ENCODE data around the gene LEP.

LEP gene

GRCh38 chr7:128251337-128251736, 10.3 kb downstream of the LEP start:
- DNase-seq, result no peak

- DNase-seq, result no peak
These were observed 12.6 kb downstream of the LEP start for GRCh38 chr7:128253701-128254100.

- DNase-seq, result no peak
These were observed 13.4 kb downstream of the LEP start for GRCh38 chr7:128254470-128254869.

GRCh38 chr7:128255271-128255670, 14.2 kb downstream of the LEP start:
- no peak for DNase-seq

DNA sequence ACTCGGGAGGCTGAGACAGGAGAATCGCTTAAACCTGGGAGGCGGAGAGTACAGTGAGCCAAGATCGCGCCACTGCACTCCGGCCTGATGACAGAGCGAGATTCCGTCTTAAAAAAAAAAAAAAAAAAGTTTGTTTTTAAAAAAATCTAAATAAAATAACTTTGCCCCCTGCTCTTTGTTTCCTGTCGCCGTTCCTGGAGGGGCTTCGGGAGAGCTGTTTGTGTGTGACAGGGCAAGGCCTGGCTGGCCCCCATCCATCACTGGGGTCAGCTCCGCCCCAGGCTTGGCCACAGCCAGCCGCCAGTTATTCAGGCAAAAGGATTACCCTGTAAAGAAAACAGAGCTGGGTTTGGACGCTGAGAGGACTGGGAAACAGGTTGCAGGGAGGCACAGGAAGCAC, 16.4 kb downstream of the LEP start:
- no peak for DNase-seq

DNA sequence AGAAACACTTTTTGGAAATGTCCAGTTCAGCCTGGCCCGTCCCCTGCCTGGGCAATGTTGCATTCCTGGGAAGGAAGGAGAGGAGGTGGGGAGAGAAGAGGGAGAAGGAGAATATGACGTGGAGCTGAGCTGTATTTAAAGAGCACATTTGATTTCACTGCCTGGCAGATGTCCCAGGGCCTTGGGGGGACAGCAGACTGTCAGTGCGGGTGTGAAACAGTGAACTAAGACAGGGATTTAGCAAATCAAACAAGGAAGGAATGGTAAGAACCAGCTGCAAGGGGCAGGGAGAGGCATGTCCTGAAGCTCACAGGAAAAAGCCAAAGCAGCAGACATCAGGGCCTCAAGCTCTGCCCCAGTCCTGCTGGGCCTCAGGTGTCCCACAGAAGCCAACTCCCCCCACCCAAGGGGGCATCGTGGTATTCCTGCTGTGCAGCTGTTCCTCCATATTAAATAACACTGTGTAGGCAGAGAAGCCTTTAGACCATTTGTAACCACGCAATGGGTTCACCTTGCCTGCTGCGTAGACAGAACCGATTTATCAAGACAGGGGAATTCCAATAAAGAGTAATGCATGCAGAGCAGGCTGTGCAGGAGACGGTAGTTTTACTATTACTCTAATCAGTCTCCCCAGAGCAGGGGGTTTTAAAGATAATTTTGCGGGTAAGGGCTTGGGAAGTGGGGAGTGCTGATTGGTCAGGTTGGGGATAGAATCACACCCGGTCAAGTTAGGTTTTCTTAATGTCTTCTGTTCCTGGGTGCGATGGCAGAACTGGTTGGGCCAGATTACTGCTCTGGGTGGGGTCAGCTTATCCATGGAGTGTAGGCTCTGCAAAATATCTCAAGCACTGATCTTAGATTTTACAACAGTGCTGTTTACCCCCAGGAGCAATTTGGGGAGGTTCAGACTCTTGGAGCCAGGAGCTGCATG, 18.3 kb downstream of the LEP start:
- no peak for DNase-seq

- DNase-seq, result no peak
These were observed 19.2 kb downstream of the LEP start for GRCh38 chr7:128260069-128260795.

DNA sequence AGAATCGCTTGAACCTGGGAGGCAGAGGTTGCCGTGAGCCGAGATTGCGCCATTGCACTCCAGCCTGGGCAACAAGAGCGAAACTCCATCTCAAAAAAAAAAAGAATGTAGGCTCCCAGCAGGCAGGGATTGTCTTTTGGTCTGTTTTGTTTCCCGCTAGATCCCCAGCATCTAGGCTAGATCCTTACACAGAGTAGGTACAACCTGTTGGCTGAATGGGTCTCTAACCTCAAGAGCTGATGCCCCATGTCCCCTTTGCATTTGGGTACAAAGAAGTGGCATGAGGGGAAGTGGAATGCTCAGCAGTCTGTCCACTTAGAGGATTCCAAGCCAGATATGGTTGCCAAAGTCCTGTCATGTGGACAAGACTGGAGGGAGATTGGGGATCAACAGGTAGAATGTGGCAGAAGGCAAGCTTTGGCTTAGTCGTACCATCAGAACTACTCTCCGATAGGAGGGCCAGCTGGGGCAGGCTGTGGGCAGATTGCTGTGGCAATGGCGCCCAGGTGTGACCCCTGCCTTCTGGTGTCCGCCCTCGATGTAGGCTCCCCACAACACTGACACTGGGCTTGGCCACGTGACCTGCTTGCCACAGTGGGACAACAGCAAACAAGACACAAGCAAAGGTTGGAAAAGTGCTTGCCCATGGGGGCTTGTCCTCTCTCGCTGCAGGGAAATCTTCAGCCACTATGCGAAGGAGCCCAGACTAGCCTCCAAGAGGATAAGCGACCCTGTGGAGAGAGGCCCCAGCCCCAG, 21.4 kb downstream of the LEP start:
- no peak for DNase-seq

DNA sequence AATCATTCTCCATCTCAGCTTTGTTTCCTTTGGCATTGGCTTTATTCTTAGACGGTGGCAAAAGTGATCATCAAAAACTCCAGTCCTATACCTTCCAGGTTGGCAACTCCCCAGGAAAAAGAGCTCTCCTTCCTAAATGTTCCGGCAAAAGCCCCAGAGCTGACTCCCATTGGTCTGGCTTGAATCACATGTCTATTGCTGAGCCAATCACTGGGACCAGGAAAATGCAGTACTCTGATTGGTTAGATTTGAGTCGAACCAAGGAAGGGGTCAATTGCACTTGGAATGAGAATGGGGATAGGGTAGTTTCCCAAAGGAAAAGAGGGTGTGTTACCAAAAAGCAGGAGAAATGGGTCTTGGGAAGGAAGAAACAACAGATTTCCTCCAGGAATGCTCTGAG, 22.3 kb downstream of the LEP start:
- DNase-seq, result no peak

DNA sequence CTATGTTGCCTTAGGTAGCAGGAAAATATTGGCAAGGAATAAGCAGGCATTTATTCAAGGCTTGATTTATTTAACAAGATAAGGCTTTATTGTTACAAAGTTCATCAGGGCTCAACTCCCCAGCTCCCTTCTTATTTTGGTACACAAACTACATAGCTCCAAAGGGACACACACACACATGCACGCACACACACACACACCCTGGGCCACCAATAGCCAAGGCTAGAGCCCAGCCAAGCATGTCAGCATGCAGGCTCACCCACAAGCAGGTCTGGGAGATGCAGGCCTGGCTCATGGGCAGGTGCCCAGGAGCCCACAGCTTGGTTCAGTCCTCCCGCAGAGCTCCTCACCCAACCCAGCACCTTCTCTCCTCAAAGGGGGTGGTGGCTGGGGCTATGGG, 23.4 kb downstream of the LEP start:
- DNase-seq, result no peak

- no peak for DNase-seq
These were observed 24.3 kb downstream of the LEP start for GRCh38 chr7:128265156-128265905.

DNA sequence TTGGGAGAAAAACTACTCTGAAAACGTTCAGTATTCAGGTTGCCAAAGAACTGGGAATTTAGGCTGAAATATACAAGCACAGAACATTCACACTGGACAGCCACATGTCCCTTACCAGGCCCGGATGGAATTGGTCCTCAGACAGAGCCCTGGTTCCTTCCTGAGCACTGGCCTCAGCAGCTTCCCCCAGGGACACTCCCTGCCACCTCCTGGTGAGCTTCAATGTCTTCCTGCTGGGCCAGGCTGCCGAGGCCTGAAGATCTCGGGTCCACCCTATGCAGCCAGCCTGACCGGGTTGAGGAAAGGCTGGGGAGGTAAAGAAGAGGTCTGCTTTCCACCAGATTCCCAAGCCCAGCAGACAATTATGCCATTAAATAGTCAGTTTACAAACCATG, 24.8 kb downstream of the LEP start:
- no peak for DNase-seq

DNA sequence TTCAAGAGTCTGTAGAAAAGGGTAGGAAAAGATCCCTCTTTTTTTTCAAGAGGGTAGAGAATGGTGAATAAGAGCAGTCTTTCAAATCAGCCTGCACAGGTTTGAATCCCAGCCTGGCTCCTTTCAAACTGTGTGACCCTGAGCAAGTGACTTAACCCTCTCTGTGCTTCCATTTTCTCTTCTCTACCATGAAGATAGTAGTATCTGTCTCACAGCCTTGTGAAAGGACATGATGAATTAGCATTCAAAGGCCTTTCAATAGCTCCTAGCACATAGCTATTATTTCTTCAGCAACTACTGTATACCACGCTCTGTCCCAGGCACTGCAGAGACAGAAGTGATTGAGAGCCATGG, 25.4 kb downstream of the LEP start:
- DNase-seq, result no peak

GRCh38 chr7:128266883-128267594, 26.0 kb downstream of the LEP start:
- DNase-seq, result peak; percentile 27 to 55

DNA sequence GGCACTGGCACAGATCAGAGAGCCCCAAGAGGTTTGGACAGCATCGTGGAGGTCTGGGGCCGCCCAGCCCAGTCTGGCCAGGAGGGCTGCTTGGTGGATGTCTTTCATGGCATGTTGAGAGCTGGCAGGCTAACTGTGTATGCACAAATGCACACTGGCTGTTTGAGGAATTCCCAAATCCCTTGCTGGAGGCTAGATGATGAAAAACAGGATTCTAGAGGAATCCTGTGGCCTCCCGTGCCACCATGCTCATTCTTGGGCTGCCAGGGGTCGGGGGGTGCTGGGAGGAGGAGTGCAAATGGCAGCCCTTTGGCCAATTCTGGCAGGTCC, 26.5 kb downstream of the LEP start:
- peak; percentile 41 to 47 for DNase-seq

- DNase-seq, result no peak
These were observed 27.2 kb downstream of the LEP start for GRCh38 chr7:128268233-128268632.

- DNase-seq, result no peak
These were observed 29.8 kb downstream of the LEP start for GRCh38 chr7:128270826-128271272.

DNA sequence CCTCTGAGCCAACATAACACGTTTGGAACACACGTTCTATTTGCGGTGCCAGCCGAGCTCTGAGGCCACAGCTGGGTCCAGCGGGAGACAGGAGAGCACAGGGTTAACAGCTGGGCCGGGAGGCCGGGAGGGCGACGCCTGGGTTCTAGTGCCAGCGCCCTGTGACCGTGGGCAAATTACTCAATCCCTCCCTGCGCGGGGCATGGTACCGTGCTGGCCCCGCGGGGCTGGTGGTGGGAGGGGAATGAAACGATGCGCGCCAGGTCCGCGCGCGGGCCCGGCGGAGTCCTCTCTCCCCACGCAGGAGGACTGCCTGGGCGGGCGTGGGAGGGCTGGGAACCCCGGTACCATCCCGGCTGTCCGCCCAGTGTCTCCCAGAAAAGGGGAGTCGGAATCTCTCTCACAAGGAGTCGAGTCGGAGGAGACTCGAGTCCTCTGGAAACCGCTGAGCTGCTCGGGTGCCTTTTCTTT, 30.4 kb downstream of the LEP start:
- no peak for DNase-seq

- no peak for DNase-seq
These were observed 30.9 kb downstream of the LEP start for GRCh38 chr7:128271942-128272481.

DNA sequence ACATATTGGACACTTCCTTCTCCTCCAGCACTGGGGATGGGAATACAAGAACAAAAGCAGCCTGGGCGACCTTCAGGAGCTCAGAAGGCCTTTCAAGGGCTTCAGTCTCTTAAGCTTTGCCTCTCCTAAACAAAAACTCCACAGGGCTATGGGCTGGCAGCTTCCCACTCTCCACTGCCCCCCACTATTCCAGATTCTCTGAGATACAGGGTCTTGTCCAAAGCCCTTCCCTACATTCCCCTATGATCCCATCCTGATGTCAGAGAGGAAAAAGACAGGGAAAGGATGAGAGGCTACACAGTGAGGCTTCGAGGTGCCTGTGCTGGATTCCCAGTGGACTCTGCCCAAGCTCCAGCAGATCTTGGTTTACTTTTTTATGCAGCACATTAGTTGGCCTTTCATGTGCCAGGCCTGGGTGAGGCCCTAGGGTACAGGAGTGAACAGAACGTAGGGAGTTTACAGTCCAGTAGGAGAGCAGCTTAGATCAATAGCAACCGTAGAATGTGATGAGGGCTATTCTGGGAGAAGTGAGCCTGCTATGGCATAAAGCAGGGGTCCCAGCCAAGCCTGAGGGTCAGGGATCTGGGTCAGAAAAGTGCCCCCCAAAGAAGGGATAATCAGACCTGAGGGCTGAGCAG, 33.3 kb downstream of the LEP start:
- no peak for DNase-seq

All from cerebellar nuclear complex (tissue), 1 donor.